CD4-positive, alpha-beta T cell treated with Interleukin-2 at 100 ng/mL for 4 hours (primary cell): ENCODE data around the gene AEBP2.
"Not testable (repeated sequence)": the region's sequence is repeated elsewhere in the genome, so short reads cannot be mapped to it uniquely, and the experiment has no call there.

Experiments used
- DNase-seq: peaks from one replicate; pipeline ENCODE4 v3.0.0-alpha.2; 2020; ENCODE audit warnings: low spot score

AEBP2 gene

DNA sequence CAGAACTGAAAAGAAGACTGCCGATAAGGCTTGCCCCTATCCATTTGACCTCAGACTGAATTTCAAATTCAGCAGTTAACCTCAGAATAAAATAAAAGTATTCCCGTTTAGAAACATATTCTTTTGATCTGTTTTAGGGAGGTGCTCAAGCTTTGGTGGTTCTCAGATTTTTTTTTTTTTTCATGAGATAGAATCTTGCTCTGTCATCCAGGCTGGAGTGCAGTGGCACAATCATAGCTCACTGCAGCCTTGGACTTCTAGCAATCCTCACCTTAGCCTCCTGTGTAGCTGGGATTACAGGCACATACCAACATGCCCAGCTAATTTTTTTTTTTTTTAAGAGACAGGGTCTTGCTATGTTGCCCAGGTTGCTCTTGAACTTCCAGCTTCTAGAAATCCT, 15.5 kb downstream of the AEBP2 start:
- DNase-seq: no peak

DNA sequence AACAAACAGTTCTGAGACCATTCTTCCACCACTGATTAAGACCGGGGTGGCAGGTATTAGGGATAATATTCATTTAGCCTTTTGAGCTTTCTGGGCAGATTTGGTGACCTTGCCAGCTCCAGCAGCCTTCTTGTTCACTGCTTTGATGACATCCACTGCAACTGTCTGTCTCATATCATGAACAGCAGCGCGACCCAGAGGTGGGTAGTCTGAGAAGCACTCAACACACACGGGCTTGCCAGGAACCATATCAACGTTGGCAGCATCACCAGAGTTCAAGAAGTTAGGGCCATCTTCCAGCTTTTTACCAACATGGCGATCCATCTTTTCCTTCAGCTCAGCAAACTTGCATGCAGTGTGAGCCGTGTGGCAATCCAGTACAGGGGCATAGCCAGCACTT, 16.9 kb downstream of the AEBP2 start:
- no peak for DNase-seq

DNA sequence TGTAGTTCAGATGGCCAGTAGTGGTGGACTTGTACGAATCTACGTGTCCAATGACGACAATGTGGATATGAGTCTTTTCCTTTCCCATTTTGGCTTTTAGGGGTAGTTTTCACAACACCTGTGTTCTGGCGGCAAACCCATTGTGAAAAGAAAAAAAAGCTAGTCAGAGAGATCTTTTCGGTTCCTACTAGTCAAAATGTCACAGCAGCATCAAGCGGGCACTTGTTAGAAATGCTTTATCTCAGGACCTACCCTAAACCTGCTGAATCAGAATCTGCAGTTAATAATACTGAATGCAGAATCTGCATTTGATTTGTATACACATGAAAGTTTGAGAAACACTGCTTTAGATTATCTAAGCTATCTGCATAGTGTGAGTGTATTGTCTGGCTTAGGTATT, 18.3 kb downstream of the AEBP2 start:
- no peak for DNase-seq

DNA sequence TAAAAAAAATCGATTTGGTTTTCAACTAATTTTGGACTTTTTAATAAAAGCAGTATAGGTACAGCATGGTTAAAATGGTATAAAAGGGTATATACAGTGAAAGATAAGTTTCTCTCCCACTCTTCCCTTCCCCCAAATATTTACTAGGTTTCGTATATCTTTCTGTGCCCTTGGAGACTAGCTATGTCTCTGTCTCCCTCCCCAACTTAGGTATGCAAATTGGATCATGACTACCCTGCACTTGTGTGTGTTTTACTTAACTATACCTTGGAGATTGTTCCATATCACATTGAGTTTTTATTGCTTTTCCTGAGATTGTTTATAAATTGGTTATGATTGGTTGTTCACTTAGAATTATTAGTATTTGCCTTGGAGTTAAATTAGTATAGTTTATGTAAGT, 19.4 kb downstream of the AEBP2 start:
- DNase-seq: no peak

DNA sequence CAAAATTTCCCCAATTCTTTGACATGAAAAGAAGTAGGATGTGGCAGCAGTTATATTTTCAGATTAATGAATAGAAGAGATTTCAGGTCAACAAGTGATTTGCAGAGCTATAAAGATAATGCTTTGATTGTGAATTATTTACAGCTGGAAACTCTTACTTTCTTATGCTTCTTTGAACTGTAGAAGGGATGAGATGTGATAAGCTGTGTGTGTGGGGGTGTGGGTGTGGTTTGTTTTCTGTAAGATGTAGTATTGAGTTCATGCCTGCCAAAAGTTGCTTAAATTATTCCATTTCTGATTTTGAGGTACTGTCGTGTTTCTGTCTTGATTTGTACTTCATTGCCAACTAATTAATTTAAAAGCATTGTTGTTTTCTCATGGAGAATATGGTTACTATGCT, 22.7 kb downstream of the AEBP2 start:
- DNase-seq: no peak

DNA sequence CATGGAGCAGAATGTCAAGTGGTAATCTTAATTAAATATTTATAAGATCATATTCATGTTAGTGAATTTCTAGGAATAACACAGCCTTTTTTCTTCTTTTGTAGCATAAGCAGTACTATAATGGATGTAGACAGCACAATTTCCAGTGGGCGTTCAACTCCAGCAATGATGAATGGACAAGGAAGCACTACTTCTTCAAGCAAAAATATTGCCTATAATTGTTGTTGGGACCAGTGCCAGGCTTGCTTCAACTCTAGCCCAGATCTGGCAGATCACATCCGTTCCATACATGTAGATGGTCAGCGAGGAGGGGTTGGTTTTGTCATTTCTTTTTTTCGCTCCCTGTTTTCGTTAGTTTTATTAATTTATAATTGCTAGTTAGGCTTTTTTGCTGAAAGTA, 23.1 kb downstream of the AEBP2 start:
- no peak for DNase-seq

DNA sequence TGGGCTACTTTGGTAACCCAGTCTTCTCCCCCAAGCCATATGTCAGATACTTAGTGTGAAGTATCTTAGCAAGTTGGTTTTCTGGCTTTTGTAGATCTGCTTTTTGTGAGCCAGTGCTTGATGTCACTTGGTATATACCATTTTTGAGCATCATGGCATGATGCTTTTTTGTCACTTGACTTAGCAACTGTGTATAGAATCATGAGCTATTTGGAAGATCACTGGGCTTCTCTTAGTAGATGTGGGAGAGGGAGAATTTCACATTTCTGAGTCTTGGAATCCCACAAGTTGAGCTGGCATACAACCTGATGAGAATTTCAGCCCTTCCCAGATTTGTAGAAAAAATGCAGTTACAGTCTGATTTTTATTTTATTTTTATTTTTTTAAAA, 24.9 kb downstream of the AEBP2 start:
- no peak for DNase-seq

DNA sequence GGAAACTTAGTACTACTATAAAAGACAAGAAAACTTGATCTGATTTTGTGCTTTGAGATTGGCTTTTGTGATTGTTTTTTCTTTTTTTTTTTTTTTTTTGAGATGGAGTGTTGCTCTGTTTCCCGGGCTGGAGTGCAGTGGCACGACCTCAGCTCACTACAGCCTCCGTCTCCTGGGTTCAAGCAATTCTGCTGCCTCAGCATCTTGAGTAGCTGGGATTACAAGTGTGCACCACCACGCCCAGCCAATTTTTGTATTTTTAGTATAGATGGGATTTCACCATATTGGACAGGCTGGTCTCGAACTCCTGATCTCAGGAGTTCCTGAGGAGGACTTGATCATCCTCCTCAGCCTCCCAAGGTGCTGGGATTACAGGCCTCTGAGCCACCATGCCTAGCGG, 26.4 kb downstream of the AEBP2 start:
- DNase-seq: no peak

DNA sequence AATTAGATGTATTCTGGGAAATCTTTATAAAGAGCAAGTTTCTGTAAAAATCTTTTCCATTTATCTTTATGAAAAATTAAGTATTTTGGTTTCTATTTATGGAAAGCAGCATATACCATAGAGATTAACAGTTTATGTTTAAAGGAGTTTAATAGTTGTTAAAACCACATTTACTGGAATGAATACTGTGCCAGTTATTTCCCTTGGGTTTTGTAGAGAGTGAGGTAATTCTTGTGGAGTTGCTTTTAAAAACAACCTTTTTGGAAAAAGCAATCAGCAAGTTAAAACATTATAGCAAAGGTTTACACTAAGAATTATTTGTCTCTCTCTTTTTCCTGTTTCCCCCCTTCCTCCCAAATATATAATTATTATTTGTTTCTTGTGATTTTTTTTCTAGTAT, 34.9 kb downstream of the AEBP2 start:
- DNase-seq: no peak

DNA sequence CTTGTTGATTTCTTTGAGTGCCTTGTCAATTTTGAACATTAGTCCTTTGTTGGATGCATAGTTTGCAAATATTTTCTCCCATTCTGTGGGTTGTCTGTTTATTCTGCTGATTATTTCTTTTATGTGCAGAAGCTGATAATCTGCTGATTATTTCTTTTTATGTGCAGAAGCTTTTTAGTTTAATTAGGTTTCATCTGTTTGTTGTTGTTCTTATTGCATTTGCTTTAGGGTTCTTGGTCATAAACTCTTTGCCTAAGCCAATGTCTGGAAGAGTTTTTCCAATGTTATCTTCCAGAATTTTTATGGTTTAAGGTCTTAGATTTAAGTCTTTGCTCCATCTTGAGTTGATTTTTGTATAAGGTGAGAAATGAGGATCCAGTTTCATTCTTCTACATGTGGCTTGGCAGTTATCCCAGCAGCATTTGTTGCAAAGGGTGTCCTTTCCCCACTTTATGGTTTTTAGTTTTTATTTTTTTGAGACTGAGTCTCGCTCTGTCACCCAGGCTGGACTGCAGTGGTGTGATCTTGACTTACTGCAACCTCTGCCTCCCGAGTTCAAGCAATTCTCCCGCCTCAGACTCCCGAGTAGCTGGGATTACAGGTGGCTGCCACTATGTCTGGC, 36.7 kb downstream of the AEBP2 start:
- DNase-seq: not testable (repeated sequence)

DNA sequence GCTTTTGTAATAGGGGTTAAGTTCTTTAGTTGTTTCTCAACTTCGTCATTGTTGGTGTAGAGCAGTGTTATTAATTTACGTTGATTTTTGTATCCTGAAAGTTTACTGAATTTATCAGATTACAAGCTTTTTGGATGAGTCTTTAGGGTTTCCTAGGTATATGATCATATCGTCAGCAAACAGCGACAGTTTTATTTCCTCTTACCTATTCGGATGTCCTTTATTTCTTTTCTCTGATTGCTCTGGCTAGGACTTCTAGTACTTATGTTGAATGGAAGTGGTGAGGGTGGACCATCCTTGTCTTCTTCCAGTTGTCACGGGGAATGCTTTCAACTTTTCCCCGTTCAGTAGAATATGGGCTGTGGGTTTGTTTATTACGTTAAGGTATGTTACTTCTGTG, 37.8 kb downstream of the AEBP2 start:
- DNase-seq: no peak

DNA sequence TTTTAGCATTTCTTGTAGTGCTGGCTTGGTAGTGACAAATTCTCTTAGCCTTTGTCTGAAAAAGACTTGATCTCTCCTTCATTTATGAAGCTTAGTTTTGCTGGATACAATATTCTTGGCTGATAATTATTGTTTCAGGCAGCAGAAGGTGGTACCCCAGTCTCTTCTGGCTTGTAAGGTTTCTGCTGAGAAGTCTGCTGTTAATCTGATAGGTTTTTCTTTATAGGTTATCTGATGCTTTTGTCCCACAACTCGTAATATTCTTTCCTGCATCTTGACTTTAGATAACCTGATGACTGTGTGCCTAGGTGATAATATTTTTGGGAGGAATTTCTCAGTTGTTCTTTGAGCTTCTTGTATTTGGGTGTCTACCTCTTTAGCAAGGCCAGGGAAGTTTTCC, 41.2 kb downstream of the AEBP2 start:
- no peak for DNase-seq

DNA sequence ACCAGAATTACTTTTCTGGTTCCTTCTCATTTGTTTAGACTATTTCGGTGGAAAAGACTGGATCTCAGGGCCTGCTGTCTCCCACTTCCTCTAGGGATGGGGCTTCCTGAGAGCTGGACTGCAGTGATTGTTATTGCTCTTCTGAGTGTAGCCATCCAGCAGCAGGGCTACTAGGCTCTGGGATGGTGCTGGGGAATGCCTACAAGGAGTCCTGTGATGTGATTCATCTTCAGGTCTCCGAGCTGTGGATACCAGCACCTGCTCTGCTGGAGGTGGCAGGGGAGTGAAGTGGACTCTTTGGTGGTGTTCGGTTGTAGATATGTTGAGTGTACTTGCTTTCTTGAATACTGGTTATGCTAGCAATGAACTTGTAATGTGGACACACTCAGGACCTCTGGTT, 42.7 kb downstream of the AEBP2 start:
- no peak for DNase-seq

DNA sequence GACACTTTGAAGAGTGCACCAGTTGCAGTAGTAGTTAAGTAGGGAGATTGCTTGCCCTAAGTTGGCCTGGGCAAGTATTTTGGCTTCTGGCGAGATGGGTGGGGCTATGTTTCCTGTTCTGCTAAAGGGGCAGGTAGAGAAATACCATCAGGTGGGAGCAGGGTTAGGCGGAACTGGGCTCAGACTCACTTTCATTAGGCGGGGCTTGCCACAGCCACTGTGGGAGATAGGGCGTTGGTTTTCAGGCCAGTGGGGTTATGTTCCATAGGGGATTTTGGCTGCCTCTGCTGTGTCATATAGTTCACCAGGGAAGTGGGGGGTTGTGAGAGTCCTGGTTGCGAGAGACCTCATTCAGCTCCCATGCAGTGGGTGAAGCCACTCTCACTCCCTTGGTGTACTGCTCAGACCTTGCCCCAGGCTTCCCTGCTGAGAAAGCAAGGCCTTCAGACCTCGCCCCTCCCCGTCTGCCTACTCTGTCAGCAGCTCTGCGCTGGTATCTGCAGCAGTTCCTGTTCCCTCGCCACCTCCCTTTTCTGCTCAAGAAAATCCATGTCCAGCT, 43.3 kb downstream of the AEBP2 start:
- DNase-seq: peak; percentile 48

DNA sequence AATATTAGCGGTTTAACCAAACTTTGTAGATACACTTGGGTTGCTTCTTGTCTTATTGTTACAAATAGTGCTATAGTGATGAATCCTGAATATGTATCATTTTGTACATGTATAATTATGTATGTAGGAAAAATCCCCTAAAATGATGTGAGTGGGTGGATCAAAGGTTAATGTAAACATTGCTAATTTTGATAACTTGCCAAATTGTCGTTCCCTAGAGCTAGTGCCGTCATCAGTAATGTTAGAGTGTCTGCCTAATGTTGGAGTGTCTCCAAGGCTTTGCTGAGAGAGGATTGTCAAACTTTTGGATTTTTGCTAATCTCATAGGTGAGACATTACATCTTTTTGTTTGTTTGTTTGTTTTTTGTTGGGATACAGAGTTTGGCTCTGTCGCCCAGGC, 44.4 kb downstream of the AEBP2 start:
- DNase-seq: no peak

DNA sequence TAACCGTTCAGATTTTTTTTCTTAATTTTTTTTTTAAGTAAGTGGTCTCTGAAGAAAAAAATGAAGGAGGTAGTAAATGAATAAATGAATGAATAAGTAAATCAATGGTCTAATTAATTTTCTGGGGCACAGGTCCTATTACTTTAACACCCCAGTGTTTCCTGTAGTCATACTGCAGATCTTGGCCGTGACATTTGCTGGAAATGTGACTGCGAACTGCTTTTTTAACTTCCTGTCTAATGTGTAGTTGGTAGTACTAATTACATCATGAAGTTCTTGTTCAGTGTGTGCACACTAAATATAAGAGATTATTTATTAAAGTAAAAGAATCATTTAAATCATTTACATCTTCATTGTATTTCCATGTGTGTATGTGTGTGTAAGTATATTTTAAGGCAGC, 45.4 kb downstream of the AEBP2 start:
- peak; percentile 32 for DNase-seq

DNA sequence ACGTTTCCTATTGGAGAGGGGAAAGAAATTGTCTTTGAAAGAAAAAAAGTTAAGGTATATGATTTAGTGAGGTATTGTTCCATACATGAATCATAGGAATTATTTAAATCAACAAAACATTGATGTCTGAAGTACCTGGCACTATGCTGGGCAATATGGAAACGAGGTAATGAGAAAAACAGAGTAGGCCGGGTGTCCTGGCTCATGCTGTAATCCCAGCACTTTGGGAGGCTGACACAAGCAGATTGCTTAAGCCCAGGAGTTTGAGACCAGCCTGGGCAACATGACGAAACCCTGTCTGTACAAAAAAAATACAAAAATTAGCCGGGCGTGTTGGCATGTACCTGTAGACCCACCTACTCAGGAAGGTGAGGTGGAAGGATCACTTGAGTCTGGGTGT, 45.9 kb downstream of the AEBP2 start:
- no peak for DNase-seq

DNA sequence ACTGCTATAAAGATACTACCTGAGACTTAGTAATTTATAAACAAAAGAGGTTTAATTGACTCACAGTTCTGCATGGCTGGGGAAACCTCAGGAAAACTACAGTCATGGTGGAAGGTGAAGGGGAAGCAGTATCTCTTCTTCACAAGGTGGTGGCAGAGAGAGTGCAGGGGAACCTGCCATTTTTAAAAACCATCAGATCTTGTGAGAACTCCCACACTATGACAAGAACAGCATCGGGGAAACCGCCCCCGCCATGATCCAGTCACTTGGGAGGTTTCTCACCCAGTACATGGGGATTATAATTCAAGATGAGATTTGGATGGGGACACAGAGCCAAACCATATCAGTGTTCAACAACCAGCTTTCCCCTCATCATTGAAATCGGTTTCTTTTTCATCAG, 49.9 kb downstream of the AEBP2 start:
- no peak for DNase-seq

DNA sequence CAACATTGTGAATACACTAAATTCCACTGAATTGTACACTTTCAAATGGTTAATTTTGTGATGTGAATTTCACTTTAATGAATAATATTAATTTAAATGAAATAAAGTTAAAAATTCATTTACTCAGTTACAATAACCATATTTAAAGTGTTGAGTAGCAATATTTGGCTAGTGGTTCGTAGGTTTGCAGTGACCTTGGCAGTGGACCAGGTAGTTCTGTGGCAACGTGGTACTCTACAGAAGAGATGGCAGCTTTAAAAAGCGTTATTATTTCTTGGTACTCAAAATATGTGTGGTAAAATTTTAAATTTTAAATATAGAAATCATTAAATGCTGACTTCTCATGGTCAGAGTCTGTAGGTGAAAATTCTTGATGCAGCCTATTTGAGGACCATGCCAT, 51.6 kb downstream of the AEBP2 start:
- DNase-seq: no peak

DNA sequence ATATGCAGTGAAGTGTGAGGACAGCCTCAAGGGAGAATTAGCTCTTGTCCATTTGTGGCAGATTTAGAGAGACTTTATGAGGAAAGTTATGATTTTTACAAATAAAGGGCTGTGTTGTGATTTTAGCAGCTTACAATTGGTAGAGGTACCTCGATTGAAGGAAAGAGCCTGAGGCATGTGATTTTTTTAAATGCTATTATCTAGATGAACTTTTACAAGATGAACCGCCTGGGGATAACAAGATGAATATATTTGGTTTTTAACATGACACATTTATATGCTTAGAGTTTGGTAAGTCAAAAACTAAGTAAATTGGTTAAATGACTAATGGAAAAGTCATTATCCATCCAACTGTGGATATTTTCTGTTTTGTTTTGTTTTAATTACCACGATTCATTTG, 52.6 kb downstream of the AEBP2 start:
- DNase-seq: no peak

DNA sequence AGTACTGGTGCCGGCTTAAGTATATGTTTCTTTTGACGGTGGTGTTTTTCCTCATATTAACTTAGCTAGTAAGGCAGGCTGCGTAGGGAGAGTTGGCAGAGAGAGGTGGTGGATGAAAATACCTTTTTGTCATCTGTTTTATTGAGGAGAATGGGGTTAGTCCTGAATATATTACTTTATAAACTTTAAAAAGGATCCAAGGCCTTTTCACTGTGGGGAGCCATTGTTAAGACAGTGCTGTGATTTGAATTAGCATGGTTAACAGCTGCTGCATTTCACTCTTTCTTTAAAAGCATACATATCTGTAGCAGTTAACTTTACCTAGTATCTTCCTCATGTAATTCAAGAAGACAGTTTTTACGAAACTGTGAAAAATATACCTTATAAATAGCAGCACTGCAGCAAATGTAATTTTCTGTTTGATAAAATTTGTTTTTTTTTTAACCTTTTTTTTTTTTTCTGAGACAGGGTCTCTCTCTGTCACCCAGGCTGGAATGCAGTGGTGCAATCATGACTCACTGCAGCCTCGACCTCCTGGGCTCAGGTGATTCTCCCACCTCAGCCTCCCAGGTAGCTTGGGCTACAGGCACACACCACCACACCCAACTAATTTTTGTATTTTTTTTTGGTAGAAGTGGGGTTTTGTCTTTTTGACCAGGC, 57.1 kb downstream of the AEBP2 start:
- DNase-seq: no peak

DNA sequence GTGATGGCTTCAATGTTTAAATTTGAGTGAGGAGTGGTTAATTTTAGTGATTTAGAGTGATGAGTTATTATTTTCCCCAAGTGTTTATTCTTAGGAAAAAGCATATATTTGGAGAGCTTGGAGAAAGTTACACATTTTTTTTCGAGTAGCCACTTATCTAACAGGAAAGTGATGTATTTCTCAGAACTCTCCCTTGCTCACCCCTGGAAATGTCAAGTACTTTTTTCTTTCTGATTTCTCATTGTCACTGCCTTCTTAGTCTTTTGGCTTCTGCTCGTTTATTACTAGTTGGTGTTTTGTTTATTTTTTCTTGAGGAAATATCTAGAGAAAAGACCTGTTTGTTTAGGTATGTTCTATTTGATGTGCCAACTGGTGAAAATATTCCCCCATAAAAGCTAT, 58.8 kb downstream of the AEBP2 start:
- DNase-seq: no peak

DNA sequence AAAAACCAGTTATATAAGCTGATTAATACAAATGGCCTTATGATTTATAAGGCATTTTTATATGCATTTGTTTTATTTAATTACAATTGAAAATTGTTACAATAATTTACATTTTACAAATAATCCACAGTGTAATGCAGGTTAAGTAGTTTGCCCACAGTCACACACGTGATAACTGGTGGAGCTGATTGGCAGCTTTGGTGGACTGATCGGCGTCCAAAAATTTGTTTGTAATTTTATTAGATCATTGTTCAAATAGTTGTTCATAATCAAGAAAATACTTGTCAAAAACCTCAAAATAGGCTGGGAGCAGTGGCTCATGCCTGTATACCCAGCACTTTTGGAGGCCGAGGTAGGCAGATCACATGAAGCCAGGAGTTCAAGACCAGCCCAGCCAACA, 59.7 kb downstream of the AEBP2 start:
- DNase-seq: no peak

DNA sequence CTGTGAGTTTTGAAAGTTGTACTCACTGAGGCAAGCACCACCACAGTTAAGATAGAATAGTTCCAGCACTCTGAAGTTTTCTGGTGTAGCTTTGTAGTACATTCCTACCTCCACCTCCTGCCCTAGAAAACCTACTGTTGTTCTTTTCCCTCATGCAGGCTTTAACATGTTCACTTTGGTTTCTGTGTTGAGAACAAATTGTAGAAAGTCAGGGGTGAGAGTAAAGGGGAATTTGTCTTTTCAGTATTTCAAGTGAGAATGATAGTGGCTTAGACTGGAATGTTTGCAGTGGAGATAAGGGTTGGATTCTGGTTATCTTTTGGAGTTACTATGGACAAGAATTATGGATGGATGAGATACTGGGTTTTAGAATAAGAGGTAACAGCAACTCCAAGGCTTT, 67.2 kb downstream of the AEBP2 start:
- DNase-seq: no peak
